Measurements from ENCODE around the gene CLIP4.

DNA sequence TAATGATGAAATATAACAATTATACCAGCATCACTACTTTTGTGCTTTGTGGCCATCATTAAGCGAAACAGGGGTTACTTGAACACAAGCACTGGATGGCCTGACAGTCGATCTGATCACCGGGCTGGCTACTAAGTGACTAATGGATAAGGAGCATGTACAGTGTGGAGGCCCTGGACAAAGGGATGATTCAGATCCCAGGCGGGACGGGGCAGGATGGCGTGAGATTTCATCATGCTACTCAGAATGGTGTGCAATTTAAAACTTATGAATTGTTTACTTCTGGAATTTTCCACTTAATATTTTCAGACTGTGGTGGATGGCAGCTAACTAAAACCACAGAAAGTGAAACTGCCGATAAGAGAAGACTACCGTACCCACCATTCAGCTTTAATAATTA is 7.0 kb upstream of the CLIP4 start:
- no peak for TF ChIP-seq POLR2A (IDR thresholded peaks at IDR 0.05; ENCODE audit: low read depth, low read length)
- TF ChIP-seq RAD21 (IDR thresholded peaks at IDR 0.05; ENCODE audit: insufficient read depth, low read depth, low read length) = no peak
- TF ChIP-seq, protein P1, sequence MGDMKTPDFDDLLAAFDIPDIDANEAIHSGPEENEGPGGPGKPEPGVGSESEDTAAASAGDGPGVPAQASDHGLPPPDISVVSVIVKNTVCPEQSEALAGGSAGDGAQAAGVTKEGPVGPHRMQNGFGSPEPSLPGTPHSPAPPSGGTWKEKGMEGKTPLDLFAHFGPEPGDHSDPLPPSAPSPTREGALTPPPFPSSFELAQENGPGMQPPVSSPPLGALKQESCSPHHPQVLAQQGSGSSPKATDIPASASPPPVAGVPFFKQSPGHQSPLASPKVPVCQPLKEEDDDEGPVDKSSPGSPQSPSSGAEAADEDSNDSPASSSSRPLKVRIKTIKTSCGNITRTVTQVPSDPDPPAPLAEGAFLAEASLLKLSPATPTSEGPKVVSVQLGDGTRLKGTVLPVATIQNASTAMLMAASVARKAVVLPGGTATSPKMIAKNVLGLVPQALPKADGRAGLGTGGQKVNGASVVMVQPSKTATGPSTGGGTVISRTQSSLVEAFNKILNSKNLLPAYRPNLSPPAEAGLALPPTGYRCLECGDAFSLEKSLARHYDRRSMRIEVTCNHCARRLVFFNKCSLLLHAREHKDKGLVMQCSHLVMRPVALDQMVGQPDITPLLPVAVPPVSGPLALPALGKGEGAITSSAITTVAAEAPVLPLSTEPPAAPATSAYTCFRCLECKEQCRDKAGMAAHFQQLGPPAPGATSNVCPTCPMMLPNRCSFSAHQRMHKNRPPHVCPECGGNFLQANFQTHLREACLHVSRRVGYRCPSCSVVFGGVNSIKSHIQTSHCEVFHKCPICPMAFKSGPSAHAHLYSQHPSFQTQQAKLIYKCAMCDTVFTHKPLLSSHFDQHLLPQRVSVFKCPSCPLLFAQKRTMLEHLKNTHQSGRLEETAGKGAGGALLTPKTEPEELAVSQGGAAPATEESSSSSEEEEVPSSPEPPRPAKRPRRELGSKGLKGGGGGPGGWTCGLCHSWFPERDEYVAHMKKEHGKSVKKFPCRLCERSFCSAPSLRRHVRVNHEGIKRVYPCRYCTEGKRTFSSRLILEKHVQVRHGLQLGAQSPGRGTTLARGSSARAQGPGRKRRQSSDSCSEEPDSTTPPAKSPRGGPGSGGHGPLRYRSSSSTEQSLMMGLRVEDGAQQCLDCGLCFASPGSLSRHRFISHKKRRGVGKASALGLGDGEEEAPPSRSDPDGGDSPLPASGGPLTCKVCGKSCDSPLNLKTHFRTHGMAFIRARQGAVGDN (IDR thresholded peaks at IDR 0.05) = no peak
- no peak for TF ChIP-seq EP300 (IDR thresholded peaks at IDR 0.05; ENCODE audit: borderline replicate concordance in 1 of 2, control insufficient read depth in 1 of 2, low read depth in 2 of 2, low read length in 2 of 2)
- no peak for TF ChIP-seq REST (IDR thresholded peaks at IDR 0.05; ENCODE audit: low read depth, low read length)

Data from GM12878 (cell line).